Activated CD8-positive, alpha-beta memory T cell treated with anti-CD3 and anti-CD28 coated beads, Interleukin-2, amount 10 ng/mL, durations not matched to agents 7 days and 5 days (primary cell): ENCODE results near the gene TCF12. TPM values are rescaled to one million over a fixed set of nuclear protein-coding genes. Genes with fewer than 3 reads are reported as not detected.

Experiments
- ATAC-seq: fragments of 150-1000 bp; cut with Tn5 transposase; one replicate; pipeline ENCODE4 v1.10.0; 2021; ENCODE audit warnings: moderate library complexity
- CTCF ChIA-PET: fragments of 350-600 bp; sonication (Branson Sonifier 250); formaldehyde crosslinking; loops from one replicate; lab custom pipeline; 2021; ENCODE audit warnings: antibody characterized with exemption; lab: Charles Lee
- DNase-seq: peaks from one replicate; pipeline ENCODE4 v3.0.0-alpha.2; 2020
- H3K27ac Mint-ChIP-seq: one replicate; pipeline ENCODE4 v1.8.0; 2021; ENCODE audit warnings: mild to moderate bottlenecking, mixed read lengths
- H3K27me3 Mint-ChIP-seq: one replicate; pipeline ENCODE4 v1.8.0; 2021; ENCODE audit warnings: mixed read lengths
- H3K36me3 Mint-ChIP-seq: one replicate; pipeline ENCODE4 v1.8.0; 2021; ENCODE audit warnings: mild to moderate bottlenecking, mixed read lengths
- H3K4me1 Mint-ChIP-seq: one replicate; pipeline ENCODE4 v1.8.0; 2021; ENCODE audit warnings: mixed read lengths
- H3K4me3 Mint-ChIP-seq: one replicate; pipeline ENCODE4 v1.8.0; 2021; ENCODE audit warnings: mild to moderate bottlenecking, moderate library complexity, mixed read lengths
- H3K9me3 Mint-ChIP-seq: one replicate; pipeline ENCODE4 v1.8.0; 2022; ENCODE audit warnings: low read depth, mixed read lengths
- total RNA-seq, 2 experiments: library from RNA; stranded (reverse); gene quantifications; one replicate each; pipeline ENCODE4 v1.2.3, GENCODE V29; 2021

TCF12 gene
- total RNA-seq, 2 experiments from 2014 or later, result 75.4 to 89.0 TPM

- CTCF ChIA-PET, result no interaction called here
- Mint-ChIP-seq H3K27me3 (no peaks in the 10 kb centered on the region), H3K27ac (no peak overlapping the region), H3K9me3 (no peaks in the 10 kb centered on the region), H3K36me3 (peaks cover 25% of the 10 kb centered on the region), H3K4me3 (no peak overlapping the region), H3K4me1 (no peaks in the 10 kb centered on the region)
- ATAC-seq (no peak), DNase-seq (no peak)
Observed at GRCh38 chr15:57248074-57248473, 329.6 kb downstream of the TCF12 start.

- H3K36me3 Mint-ChIP-seq, result peaks cover 16% of the 10 kb centered on the region
- H3K4me1 Mint-ChIP-seq, result no peaks in the 10 kb centered on the region
- no peak for ATAC-seq
- no peak for DNase-seq
- no peaks in the 10 kb centered on the region for H3K9me3 Mint-ChIP-seq
- CTCF ChIA-PET, result no interaction called here
- no peak overlapping the region for H3K4me3 Mint-ChIP-seq
- no peak overlapping the region for H3K27ac Mint-ChIP-seq
- no peaks in the 10 kb centered on the region for H3K27me3 Mint-ChIP-seq
Observed at GRCh38 chr15:57251308-57251707, 332.9 kb downstream of the TCF12 start.

DNA sequence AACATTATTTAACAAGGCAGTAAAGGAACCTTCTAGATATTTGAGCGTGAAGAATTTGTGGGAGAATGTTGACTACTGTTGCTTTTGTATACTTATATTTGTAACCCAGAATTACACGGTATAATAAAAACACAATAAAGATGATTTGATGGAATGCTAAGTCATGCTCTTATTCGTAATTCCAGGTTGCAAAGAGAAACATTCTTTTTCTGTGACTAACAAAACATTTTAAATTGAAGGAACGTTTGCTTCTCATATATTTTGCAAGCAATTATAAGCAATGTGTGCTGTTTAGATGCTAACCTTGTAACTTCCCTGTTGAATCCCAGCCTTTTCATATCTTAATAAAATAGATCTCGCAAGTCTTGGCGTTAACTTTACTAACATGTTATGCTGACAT lies 333.5 kb downstream of the TCF12 start:
- no peak overlapping the region for H3K27ac Mint-ChIP-seq
- CTCF ChIA-PET, result no interaction called here
- H3K4me1 Mint-ChIP-seq, result no peaks in the 10 kb centered on the region
- ATAC-seq, result no peak
- peaks cover 11% of the 10 kb centered on the region for H3K36me3 Mint-ChIP-seq
- H3K4me3 Mint-ChIP-seq, result no peak overlapping the region
- H3K27me3 Mint-ChIP-seq, result no peaks in the 10 kb centered on the region
- no peak for DNase-seq
- no peaks in the 10 kb centered on the region for H3K9me3 Mint-ChIP-seq

- peaks cover 3% of the 10 kb centered on the region for H3K36me3 Mint-ChIP-seq
- ATAC-seq (no peak), DNase-seq (no peak)
- H3K27me3 Mint-ChIP-seq, result no peaks in the 10 kb centered on the region
- no peak overlapping the region for H3K27ac Mint-ChIP-seq
- no peaks in the 10 kb centered on the region for H3K4me1 Mint-ChIP-seq
- no peak overlapping the region for H3K4me3 Mint-ChIP-seq
- no peaks in the 10 kb centered on the region for H3K9me3 Mint-ChIP-seq
- CTCF ChIA-PET, result interaction anchor here (0.6 to 1.3 kb wide), 2 partner anchors 53 to 342 kb away, joined by 3 to 4 read pairs; no protein-coding TSS in a partner anchor
Observed at GRCh38 chr15:57253082-57253481, 334.6 kb downstream of the TCF12 start.

- Mint-ChIP-seq H3K9me3 (no peaks in the 10 kb centered on the region), H3K36me3 (peaks cover 3% of the 10 kb centered on the region), H3K4me1 (no peaks in the 10 kb centered on the region), H3K27ac (no peak overlapping the region), H3K4me3 (no peak overlapping the region), H3K27me3 (no peaks in the 10 kb centered on the region)
- CTCF ChIA-PET, result interaction anchor here (0.6 to 1.3 kb wide), 2 partner anchors 53 to 342 kb away, joined by 3 to 4 read pairs; no protein-coding TSS in a partner anchor
- ATAC-seq (no peak), DNase-seq (no peak)
Observed at GRCh38 chr15:57253500-57253899, 335.1 kb downstream of the TCF12 start.

DNA sequence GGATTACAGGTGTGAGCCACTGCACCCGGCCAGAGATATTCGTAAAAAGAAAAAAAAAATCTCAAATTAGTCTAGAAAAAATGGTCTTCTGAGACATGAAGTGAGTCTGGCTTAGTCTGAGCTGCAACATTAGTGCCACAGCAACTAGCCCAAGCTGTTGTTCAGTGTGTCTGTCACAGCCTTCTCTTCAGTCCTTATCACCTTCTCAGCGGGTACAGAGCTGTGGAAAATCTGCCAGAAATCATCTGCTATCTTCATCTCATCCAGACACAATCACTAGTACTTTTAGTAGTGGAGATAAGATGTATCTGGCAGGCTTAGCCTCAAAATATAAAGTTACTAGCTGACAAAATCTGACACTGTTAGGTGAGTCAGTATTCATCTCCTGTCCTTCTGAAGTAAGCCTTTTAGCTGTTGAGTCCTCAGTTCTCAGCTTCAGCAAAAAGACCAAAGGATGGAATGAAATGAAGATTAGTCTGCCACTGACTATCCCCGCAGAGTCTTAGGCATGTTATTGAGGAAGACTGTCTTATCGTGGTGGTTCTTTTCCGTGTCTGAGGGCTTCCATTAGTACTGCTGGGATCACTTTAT lies 337.4 kb downstream of the TCF12 start:
- DNase-seq, result no peak
- Mint-ChIP-seq H3K4me1 (no peaks in the 10 kb centered on the region), H3K9me3 (no peaks in the 10 kb centered on the region), H3K27me3 (no peaks in the 10 kb centered on the region), H3K4me3 (no peak overlapping the region), H3K27ac (no peak overlapping the region), H3K36me3 (peaks cover 3% of the 10 kb centered on the region)
- CTCF ChIA-PET, result no interaction called here
- ATAC-seq, result no peak

DNA sequence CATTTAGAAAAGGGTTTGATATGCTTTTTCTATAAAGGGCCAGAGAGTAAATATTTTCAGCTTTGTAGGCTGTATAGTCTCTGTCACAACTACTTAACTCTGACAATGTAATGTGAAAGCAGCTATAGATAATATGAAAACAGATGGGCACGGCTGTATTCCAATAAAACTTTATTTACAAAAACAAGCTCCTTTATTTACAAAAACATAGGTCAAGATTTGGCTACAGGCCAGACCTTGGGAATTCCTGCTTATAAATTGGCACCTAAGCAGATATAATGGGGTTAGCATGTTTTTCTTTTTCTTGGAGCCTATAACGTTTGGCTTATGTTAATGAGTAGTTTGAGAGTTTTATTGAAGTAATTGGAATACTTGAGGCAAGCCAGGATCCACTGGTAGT lies 338.5 kb downstream of the TCF12 start:
- no peak overlapping the region for H3K4me3 Mint-ChIP-seq
- no peak for ATAC-seq
- no peaks in the 10 kb centered on the region for H3K9me3 Mint-ChIP-seq
- no peak overlapping the region for H3K27ac Mint-ChIP-seq
- H3K4me1 Mint-ChIP-seq, result no peaks in the 10 kb centered on the region
- H3K27me3 Mint-ChIP-seq, result no peaks in the 10 kb centered on the region
- CTCF ChIA-PET, result no interaction called here
- DNase-seq, result no peak
- H3K36me3 Mint-ChIP-seq, result peaks cover 2% of the 10 kb centered on the region

DNA sequence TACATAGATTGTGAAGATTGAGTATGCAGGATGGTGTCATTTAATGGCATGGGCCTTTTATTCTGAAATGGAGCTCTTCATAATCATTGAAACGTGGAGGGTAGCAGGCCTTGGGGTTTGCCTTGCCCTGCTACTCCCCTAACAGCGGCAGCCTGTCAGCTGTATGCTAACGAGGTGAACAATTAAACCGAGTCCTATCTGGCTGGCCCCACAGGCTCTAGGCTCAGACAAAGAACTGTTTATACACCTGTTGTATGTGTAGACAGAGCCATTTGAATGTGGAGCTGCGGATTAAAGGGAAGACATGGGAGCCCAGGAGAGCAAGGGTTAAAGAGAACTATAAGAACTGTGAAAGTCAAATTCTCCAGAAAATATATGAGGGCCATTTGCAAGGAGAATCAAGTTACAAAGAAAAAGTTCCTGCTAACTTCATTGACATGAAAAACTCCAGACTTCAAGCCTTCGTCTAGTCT lies 341.2 kb downstream of the TCF12 start:
- no peaks in the 10 kb centered on the region for H3K9me3 Mint-ChIP-seq
- H3K36me3 Mint-ChIP-seq, result peaks cover 11% of the 10 kb centered on the region
- DNase-seq (no peak), ATAC-seq (no peak)
- H3K4me3 Mint-ChIP-seq, result no peak overlapping the region
- H3K27ac Mint-ChIP-seq, result no peak overlapping the region
- H3K27me3 Mint-ChIP-seq, result no peaks in the 10 kb centered on the region
- CTCF ChIA-PET, result no interaction called here
- H3K4me1 Mint-ChIP-seq, result no peaks in the 10 kb centered on the region

- DNase-seq (no peak), ATAC-seq (no peak)
- Mint-ChIP-seq H3K4me3 (no peak overlapping the region), H3K4me1 (no peaks in the 10 kb centered on the region), H3K27ac (no peak overlapping the region), H3K9me3 (no peaks in the 10 kb centered on the region), H3K36me3 (peaks cover 15% of the 10 kb centered on the region), H3K27me3 (no peaks in the 10 kb centered on the region)
- CTCF ChIA-PET, result no interaction called here
Observed at GRCh38 chr15:57263520-57263919, 345.1 kb downstream of the TCF12 start.

- no peaks in the 10 kb centered on the region for H3K4me1 Mint-ChIP-seq
- no peak overlapping the region for H3K27ac Mint-ChIP-seq
- no peaks in the 10 kb centered on the region for H3K27me3 Mint-ChIP-seq
- no peaks in the 10 kb centered on the region for H3K9me3 Mint-ChIP-seq
- H3K36me3 Mint-ChIP-seq, result peaks cover 12% of the 10 kb centered on the region
- CTCF ChIA-PET, result no interaction called here
- ATAC-seq (no peak), DNase-seq (no peak)
- no peak overlapping the region for H3K4me3 Mint-ChIP-seq
Observed at GRCh38 chr15:57272771-57273357, 354.4 kb downstream of the TCF12 start.

- ATAC-seq (no peak), DNase-seq (no peak)
- CTCF ChIA-PET, result no interaction called here
- Mint-ChIP-seq H3K4me3 (no peak overlapping the region), H3K27me3 (no peaks in the 10 kb centered on the region), H3K4me1 (no peaks in the 10 kb centered on the region), H3K27ac (no peak overlapping the region), H3K36me3 (peaks cover 12% of the 10 kb centered on the region), H3K9me3 (no peaks in the 10 kb centered on the region)
Observed at GRCh38 chr15:57273402-57273801, 355.0 kb downstream of the TCF12 start.

DNA sequence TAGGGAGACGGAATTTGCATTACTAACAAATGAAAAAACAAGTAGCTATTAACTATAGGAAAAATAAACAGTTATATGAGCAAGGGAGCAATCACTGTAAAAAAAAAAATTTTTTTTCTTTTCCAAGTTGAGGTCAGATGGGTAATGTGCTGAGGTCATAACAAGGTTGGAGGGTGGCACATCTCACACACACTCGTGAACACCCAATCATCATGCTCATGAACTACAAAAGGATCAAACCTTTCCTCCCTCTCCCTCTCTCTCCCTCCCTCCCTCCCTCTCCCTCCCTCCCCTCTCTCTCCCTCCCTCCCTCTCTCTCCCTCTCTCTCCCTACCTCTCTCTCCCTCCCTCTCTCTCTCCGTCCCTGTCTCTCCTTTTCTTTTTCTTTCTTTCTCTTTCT lies 360.0 kb downstream of the TCF12 start:
- Mint-ChIP-seq H3K4me1 (no peaks in the 10 kb centered on the region), H3K27me3 (no peaks in the 10 kb centered on the region), H3K27ac (no peak overlapping the region), H3K4me3 (no peak overlapping the region), H3K36me3 (peaks cover 12% of the 10 kb centered on the region), H3K9me3 (no peaks in the 10 kb centered on the region)
- ATAC-seq, result no peak
- CTCF ChIA-PET, result interaction anchor here (1.1 to 1.5 kb wide), 2 partner anchors 18 to 28 kb away, joined by 3 read pairs; no protein-coding TSS in a partner anchor
- DNase-seq, result no peak

DNA sequence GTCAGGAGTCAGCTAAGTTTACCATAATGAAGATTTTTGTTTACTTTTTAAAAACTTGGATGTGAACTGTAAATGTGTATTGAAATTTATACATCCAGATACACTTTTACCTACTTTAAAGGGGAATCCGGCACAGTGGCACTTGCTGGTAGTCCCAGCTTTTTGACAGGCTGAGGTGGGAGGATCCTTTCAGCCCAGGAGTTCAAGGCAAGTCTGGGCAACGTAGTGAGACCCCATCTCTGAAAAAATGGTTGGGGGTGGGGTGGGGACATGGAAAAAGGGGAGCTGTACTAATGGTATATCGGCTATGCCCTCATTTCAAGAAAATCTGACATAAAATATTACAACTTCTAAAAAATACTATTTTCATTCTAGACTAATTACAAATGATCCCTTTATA lies 362.0 kb downstream of the TCF12 start:
- Mint-ChIP-seq H3K27me3 (no peaks in the 10 kb centered on the region), H3K27ac (no peak overlapping the region), H3K36me3 (peaks cover 19% of the 10 kb centered on the region), H3K4me1 (no peaks in the 10 kb centered on the region), H3K4me3 (no peak overlapping the region), H3K9me3 (no peaks in the 10 kb centered on the region)
- no peak for DNase-seq
- no peak for ATAC-seq
- CTCF ChIA-PET, result no interaction called here

DNA sequence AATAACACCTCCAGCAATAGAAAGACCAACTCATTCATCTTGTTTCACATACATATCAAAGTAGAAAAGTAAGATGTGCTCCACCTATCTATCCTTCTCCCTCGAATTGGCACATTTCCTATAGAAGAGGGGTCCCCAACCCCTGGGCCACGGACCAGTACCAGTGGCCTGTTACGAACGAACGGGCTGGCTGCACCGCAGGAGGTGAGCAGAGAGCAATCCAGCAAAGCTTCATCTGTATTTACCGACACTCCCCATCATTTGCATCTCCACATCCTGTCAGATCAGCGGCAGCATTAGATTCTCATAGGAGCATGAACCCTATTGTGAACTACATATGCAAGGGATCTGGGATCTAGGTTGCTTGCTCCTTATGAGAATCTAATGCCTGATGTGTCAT lies 362.9 kb downstream of the TCF12 start:
- Mint-ChIP-seq H3K27me3 (no peaks in the 10 kb centered on the region), H3K9me3 (no peaks in the 10 kb centered on the region), H3K4me3 (no peak overlapping the region), H3K36me3 (peaks cover 25% of the 10 kb centered on the region), H3K4me1 (no peaks in the 10 kb centered on the region), H3K27ac (no peak overlapping the region)
- ATAC-seq (no peak), DNase-seq (no peak)
- CTCF ChIA-PET, result interaction anchor here (0.5 kb wide), 1 partner anchor 568 kb away, joined by 3 read pairs; no protein-coding TSS in a partner anchor
